ENCODE measurements around the gene SP4.

GRCh38 chr7:21548491-21548890, 120.6 kb downstream of the SP4 start:
- TF ChIP-seq CTCF (IDR thresholded peaks at IDR 0.05), result no peak
- no peak for TF ChIP-seq POLR2AphosphoS5 (IDR thresholded peaks at IDR 0.05)
- no peak for TF ChIP-seq POLR2A (IDR thresholded peaks at IDR 0.05)
- no peak for TF ChIP-seq EP300 (IDR thresholded peaks at IDR 0.05)

All from gastroesophageal sphincter (tissue), 3 donors.